NCI-H2029 (cell line): Measurements from ENCODE around the gene PINLYP.
A peak's percentile ranks its signal among the peaks of the same experiment; 100 is the strongest.

Source experiments
- DNase-seq: peaks from one replicate; lab custom pipeline; 2025; lab: John Stamatoyannopoulos, UW

The PINLYP gene

DNA sequence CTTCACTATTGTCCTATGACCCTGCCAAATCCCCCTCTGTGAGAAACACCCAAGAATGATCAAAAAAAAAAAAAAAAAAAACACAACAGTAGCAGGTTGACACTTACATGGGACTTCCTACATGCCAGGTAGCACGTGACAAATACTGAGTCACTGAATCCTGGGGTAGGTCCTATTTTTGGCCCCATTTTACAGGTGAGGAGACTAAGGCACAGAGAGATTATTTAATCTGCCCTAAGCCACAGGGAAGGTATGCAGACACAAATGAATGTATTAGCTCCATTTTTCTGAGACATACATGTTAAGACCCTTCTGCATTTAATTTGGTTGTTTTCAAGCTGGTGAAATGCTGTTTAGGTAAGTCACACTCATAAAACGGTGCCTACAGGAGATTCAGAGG is 26.9 kb upstream of the PINLYP start:
- DNase-seq = no peak

DNA sequence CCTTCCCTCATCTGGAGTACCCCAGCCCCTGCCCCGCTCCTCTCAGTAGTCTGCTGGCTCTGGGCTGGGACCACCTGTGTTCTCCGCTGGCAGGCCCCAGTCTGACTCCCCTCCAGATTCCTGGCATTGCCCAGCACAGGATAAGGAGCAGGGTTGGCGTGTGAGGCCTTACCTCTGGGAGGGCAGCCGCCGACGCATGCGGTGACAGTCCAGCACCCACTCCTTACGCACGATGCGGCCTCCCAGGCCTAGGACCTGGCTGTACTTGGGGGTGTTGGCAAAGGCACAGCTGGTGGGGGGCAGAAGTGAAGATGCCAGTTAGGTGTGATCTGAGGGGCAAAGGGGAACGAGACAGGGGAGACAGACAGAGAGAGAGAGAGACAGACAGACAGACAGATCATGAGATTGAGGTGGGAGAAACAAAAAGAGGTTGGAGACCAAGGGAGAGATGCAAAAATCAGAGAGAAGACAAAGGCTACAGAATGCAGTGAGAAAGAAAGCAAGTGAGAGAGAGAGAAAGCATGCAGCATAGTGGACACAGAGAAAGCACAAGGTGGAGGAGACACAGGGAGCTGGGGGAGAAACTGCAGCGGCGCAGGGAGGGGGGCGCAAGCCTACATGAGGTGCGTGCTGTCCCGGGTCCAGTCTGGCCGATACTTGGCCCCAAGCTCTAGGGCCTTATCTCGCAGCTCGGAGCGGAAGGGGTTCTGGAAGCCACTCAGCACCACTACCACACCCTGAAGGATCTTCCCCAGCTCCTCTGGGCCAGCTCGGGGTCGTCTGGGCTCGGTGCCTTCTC is 24.0 kb upstream of the PINLYP start:
- DNase-seq = no peak

DNA sequence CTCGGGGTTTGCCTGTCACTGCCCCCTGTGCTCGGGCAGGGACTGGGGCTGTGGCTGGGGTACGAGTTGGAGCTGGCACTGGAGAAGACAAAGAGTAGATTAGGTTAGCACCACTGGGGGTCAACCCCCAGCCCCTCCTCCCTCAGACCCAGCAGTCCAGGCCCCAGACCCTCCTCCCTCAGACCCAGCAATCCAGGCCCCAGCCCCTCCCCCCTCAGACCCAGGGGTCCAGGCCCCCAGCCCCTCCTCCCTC is 23.5 kb upstream of the PINLYP start:
- DNase-seq = no peak

DNA sequence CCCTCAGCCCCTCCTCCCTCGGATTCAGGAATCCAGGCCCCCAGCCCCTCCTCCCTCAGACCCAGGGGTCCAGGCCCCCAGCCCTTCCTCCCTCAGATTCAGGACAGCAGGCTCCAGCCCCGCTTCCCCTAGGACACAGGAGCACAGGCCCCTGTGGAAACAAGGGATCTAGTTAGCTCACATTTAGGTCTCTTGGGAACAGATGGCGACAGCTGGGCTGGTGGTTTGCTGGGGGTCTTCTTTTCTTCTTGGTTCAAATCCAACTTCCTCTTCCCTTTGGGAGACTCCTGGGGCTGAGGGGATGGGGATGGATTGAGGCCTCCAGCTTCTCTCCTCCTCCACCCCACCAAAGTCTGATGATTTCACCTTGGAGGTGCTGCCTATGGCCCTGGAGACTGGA is 23.0 kb upstream of the PINLYP start:
- DNase-seq = no peak

DNA sequence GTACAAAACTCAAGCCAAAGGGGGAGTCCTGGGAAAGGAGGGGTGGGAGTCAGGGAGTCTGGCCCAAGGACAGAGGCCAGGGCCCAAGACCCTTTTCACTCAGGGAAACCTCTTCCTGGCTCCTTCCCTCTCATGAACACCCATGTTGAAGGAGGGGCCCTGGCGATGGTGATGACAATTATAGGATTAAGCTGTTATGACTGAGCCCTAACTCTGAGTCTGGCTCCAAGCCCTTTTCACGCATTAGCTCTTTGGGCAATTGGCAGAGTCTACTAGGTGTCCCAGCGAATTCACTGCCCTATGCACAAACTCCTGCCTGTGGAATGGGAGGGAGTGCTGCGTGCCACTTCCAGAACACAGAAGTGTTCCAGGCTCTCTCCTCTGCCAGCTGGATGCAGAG is 21.9 kb upstream of the PINLYP start:
- no peak for DNase-seq

DNA sequence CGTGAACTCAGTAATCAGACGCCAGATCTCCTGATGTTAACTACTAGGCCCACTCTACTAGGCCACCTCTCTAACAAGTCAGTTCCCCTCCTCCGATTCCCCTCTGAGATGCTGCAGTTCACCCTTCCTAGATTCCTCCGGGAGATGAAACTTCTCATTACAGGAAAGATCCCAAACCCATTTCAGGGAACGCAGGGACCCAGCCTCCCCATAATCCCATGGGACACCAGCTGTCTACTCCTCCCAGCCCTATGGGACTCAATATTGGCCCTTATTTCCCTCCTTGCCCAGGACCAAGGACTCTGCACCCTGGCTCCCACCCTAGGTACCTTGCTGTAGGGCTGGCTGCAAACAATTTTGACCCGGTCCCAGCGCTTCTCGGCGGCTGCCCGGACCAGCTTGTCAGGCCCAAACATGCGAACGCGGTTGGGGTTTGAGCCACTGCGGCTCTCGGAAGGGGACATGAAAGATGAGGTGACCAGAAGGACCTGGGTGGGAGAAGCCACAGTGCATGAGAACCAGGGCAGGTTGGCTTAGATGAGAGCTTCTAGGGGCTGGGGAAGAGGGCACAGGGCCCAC is 21.2 kb upstream of the PINLYP start:
- no peak for DNase-seq

DNA sequence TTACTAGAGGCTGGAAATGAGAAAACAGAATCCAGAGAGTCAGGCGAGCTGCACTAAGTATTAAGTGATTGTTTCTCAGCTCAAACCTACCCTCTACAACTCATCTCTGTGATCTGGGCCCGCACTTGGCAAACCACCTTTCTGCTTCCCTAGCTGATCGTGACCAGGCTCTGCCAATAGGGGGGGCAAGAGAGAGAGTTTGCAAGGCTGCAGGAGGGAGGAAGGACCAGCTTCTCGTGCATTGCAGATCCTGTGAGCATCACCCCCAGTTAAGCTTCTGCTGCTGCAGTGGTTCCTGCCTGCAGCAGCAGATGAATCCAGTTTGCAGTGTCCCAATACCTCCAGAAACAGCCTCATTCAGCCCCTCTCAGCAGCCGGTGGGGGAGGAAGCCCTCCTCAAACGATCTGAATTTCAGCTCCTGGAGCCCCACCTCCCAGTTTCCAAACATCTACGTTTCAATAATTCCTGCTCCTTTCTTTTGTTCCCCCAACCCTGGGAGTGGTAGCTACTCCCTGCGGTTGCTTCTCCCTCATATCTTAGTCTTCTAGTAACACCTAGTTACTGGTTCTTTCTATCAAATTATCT is 20.3 kb upstream of the PINLYP start:
- peak; percentile 35 for DNase-seq

DNA sequence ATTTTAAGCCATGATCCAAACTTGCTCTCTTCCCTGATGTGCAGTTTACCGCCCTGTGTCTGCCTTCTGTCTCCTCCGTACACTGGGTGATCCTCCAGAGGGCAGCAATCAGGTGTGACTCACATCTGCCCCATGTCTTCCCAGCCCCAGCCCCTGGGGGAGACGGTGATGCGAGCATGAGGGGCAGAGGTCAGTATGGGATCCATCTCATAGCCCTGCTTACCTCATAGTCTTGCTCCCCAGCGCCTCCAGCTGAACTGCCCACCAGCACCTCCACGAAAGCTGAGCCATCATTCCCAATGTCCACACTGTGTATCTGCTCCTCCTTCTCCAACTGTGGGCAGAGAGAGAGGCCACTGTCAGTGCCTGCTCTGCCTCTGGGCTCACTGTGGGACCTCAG is 14.9 kb upstream of the PINLYP start:
- DNase-seq = no peak

DNA sequence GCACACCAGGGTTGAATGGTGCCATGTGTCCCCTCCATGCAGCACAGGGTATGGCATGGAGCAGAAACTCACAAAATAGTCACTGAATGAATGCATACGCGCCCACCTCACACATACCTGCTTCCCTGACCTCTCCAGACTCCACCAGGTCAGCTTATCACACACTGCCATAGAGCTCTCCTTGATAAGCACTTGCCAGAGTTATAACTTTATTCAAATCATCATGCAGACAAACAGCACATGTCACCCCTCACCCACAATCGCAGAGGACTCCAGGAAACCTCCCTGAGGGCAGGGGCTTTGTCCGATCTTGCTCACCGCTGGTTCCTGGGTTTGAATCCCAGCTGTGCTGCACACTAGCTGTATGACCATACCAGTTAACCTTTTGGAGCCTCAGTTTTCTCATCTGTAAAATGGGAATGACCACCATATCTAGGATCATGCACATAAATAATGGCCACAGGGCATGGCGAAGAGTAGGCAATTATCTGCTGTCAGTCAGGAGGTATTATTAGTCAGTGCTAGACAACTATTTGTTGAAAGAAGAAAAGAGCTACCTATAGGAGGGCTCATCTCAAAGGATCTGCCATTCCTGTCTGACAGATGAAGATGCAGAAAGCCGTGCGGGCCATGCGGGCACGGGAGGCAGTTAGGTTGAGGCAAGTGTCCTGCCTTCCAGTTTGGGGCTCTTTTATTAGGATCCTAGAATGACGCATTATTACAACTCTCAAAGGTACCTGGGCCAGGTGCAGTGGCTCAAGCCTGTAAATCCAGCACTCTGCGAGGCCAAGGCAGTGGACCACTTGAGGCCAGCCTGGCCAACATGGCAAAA is 14.2 kb upstream of the PINLYP start:
- no peak for DNase-seq

DNA sequence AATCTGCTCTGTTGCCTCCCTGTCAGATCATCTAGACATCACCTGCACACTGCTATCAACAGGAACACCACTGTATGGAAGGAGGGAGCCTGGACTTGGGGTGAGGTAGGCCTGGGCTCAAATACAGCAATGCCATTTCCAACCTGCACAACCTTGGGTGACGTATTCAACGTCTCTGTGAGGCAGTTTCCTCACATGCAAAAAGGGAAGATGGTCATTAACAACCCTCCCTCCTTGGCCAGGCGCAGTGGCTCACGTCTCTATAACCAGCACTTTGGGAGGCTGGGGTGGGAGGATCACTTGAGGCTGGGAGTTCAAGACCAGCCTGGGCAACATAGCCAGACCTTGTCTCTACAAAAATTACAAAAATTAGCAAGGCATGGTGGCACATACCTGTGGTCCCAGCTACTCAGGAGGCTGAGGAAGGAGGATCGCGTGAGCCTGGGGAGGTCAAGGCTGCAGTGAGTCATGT is 13.3 kb upstream of the PINLYP start:
- DNase-seq = no peak

DNA sequence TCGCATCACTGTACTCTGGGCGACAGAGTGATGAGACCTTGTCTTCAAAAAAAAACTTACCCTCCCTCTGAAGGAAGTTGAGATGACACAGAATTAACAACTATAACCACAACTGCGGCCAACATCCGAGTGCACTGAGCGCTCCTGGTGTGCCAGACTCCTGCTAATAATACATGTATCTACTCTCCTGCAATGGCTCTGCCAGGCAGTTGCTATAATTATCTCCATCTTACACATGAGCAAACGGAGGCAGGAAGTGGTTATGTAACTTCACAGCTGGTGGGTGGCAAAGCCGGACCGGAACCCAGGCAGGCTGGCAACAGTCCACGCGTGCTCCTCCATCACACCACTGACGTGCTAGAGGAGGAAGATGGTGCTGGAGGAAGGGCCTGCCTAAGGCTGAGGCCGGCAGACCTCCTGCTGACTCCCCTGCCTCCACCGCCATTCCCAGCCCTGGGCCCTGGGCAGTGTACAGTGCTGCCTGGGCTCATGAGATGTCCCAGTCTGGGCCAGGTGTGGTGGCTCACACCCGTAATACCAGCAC is 12.8 kb upstream of the PINLYP start:
- peak; percentile 91 for DNase-seq

DNA sequence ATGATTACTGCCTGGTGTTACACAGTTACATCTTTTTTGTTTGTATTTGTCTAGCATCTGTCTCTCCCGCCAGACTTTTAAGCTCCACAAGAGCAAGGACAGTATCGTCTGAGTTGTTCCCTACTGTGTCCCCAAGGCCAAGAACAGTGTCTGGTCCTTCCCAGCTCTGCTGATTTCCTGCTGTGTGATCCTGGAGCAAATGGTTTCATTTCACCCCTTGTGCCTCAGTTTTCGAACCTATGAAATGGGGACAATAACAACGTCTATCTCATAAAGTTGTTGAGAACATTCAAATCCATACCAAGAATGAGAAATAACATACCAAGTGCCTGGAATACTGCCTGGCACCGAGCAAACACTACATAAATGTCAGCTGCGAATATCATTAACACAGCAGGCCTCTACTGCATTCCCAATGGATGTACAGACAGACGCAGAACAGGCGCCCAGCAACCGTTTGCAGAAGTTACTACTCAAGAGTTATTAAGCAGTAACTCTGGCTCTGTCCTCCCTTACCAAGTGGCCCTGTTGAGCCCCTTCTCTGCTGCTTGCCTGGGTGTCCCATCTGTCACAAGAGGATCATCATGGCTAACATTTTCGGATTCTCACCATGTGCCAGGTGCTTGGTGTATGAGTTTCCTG is 11.7 kb upstream of the PINLYP start:
- DNase-seq = no peak

DNA sequence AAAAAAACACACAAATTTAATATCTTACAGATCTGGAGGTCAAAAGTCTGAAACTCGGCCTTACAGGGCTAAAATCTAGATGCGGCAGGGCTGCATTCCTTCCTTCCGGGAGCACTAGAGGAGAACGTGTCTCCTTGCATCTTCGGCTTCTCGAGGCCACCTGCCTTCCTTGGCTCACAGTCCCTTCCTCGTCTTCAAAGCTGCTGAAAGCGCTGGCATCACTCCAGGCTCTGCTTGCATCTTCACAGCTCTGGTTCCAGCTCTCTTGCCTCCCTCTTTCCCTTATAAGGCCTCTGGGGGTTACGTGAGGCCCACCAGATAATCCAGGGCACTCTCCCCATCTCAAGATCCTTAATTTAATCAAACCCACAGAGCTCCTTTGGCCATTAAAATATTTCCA is 10.8 kb upstream of the PINLYP start:
- no peak for DNase-seq

DNA sequence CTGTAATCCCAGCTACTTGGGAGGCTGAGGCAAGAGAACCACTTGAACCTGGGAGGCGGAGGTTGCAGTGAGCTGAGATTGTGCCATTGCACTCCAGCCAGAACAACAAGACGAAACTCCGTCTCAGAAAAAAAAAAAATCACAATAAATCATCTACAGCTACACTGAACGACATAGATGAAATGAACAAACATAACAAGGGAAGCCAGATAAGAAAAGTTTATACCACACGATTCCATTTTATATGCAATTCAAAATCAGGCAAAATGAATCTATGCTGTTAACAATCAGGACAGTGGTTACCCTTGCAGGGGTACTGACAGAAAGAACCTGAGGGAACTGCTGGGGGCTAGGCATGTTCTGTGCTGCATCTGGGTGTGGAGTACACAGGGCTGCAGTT is 5.9 kb upstream of the PINLYP start:
- no peak for DNase-seq

DNA sequence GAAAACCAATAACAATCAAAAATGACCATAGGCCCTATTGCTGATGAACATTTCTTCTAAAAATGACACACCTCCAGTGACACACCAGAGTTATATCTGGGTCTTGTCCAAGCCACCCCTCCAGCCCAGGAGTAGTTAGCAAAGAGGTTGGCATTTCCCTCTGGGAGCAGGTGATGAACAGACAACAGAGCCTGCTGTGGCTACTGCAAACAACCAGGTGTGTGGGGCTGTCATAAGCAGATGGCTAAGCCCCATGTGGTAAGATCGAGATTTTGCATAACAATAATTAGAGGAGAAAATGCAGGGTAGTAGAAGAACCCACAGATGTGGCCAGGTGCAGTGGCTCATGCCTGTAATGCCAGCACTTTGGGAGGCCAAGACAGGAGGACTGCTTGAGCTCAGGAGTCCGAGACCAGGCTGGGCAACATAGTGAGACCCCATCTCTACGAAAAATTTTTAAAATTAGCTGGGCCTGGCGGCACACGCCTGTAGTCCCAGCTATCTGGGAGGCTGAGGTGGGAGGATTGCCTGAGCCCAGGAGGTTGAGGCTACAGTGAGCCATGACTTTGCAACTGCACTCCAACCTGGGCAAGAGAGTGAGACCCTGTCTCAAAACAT is 5.3 kb upstream of the PINLYP start:
- DNase-seq = peak; percentile 94

DNA sequence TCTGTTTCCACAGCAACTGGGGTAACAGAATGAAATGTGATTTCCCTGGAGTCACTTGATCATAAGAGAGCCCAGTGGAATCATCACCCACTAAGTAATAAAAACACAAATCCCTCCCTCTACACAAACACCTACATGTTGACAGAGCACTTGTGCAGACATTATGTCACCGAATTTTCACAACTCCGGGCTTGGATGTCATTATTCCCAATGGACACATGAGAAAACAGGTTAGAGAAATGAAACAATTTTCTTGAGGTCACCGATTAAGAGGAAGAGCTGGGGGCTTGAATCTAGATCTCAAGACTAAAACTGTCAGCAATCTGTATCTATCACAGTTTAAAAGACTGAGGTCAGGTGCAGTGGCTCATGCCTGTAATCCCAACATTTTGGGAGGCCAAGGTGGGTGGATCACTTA is 3.4 kb upstream of the PINLYP start:
- DNase-seq = peak; percentile 98

DNA sequence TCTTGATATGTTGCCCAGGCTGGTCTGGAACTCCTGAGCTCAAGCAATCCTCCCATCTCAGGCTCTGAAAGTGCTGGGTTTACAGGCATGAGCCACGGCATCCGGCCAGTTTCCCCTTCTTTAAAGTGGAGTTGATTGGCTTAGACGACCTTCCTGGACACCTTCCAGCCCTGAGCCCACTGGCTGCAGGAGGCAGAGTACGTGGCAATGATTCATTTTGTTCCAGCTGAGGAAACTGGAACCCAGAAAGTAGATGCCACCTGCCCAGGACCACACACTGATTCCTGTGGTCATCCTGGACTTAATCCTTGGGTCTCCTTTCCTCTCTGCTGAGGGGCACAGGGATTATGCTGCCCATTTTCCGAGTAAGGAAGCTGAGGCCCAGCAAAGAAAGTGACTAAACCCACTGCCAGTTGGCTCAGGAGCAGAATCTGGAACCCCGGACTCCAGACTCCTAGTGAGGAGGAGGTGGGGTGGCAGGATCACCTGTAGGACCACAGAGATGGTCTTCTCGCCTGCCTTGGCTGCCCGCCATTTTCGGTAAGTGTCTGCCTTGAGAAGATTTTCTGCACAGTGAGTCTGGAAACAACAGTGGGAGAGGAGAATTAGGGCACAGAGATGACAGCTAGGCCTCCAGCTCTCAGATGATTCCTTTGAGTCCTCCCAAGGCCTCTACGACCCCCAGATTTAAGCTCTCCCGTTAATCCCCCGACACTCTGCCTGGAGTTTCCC is 1.0 kb upstream of the PINLYP start:
- DNase-seq = peak; percentile 35

DNA sequence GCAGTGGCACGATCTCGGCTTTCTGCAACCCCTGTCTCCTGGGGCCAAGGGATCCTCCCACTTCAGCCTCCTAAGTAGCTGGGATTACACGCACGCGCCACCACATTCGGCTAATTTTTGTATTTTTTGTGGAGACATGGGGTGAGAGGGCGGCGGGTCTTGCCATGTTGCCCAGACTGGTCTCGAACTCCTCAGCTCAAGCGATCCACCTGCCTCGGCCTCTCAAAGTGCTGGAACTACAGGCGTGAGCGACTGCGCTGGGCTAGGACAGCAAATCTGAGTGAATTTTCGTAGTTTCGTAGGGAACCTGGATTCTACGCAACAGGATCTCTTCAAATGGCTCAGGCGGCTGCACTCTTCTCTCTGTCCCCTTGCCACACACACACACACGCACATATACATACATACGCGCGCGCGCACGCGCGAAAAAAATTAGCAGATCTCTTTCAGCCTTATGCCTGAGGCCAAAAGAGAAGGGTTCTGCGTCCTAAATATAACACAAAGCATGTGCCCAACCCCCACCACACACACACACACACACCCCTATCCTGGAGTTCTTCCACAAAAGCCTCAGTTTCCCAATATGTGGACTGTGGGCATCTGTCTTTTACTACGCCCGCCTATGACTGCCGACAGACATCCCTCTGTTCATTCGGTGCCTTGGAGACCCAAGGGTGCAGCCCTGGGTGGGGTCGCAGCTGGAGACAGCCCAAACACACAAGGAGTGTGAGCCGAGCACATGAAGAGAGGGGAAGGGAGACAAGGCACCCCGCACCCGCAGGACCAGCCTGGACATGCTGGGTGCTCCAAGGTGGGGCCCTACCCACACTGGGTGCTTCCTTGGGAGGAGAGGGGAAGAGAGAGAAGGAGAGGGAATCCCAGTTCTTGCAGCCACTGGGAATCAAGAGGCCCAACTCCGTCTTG is 616 bp downstream of the PINLYP start:
- no peak for DNase-seq

DNA sequence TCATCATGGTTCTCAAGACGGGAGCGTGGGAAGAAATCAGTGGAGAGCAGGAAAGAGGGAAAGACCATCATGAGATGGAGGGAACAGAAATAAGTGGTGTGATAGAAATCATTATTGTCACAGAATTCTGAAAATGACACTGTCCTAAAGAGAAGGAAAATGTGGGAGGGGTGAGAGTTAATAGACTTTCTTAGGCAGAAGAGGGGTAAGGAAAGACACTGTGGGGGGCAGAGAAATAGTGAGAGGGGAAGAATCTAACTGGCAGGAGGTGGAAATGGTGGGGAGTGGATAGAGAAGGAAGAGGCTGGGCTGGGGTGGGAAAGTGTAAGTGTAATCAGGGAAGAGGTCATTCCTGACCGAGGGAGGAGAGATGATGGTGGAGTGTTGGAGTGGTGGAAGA is 3.2 kb downstream of the PINLYP start:
- no peak for DNase-seq

DNA sequence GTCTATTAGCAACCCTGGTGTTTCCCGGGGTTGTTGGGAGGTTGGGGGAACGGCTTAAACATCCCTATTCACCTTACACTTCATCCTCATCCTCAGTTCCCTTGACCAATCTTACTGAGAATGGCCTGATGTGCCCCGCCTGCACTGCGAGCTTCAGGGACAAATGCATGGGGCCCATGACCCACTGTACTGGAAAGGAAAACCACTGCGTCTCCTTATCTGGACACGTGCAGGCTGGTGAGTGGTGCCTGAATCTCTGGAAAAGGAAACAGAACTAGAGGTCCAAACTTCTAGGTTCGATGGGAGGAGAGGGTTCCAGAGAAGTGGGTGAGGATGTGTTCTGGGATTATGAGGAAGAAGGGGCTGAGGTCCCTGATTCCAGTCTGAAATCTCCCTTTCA is 5.9 kb downstream of the PINLYP start:
- DNase-seq = no peak
